ENCODE data around the gene PKIB. TPM values are rescaled to one million over a fixed set of nuclear protein-coding genes. Genes with fewer than 3 reads are reported as not detected.
A peak's percentile ranks its signal among the peaks of the same experiment; 100 is the strongest.

Gene PKIB
- total RNA-seq, 1 donor from 2014 or later = 202 TPM

- Mint-ChIP-seq H3K9me3 (no peaks in the 10 kb centered on the region), H3K36me3 (no peaks in the 10 kb centered on the region), H3K4me1 (peaks cover 26% of the 10 kb centered on the region), H3K4me3 (no peak overlapping the region), H3K27ac (no peak overlapping the region), H3K27me3 (ENCODE audit: insufficient read depth, low read depth) (no peaks in the 10 kb centered on the region)
- no peak overlapping the region for H2AFZ ChIP-seq (replicated peaks)
- no peaks in the 10 kb centered on the region for H3F3A ChIP-seq (ENCODE audit: low read depth)
- no peak overlapping the region for H3K27ac ChIP-seq
- no peak for DNase-seq (ENCODE audit: low spot score)
- no peak overlapping the region for H3K4me2 ChIP-seq
- H3K79me2 ChIP-seq (ENCODE audit: low read depth) = peaks cover 29% of the 10 kb centered on the region
- no peak overlapping the region for H3K9ac ChIP-seq
- H3K36me3 ChIP-seq = no peaks in the 10 kb centered on the region
- TF ChIP-seq EZH2 (IDR thresholded peaks at IDR 0.05) = no peak
- no peak overlapping the region for H3K4me3 ChIP-seq
- H3K4me1 ChIP-seq = no peaks in the 10 kb centered on the region
- peaks cover 22% of the 10 kb centered on the region for H4K20me1 ChIP-seq (ENCODE audit: low read depth)
- no peaks in the 10 kb centered on the region for H3K27me3 ChIP-seq
- H3K9me3 ChIP-seq (ENCODE audit: low read depth) = no peaks in the 10 kb centered on the region
Measured at GRCh38 chr6:122621638-122622037, 11.4 kb downstream of the PKIB start.

- Histone ChIP-seq H3K4me3 (no peak overlapping the region), H3K4me2 (no peak overlapping the region), H3K27ac (no peak overlapping the region), H3K79me2 (ENCODE audit: low read depth) (peaks cover 27% of the 10 kb centered on the region), H3K4me1 (no peaks in the 10 kb centered on the region), H4K20me1 (ENCODE audit: low read depth) (peaks cover 22% of the 10 kb centered on the region), H3K9ac (no peak overlapping the region), H3K27me3 (no peaks in the 10 kb centered on the region), H3K9me3 (ENCODE audit: low read depth) (no peaks in the 10 kb centered on the region), H3F3A (ENCODE audit: low read depth) (no peaks in the 10 kb centered on the region), H3K36me3 (no peaks in the 10 kb centered on the region), H2AFZ (replicated peaks) (no peak overlapping the region)
- TF ChIP-seq EZH2 (IDR thresholded peaks at IDR 0.05) = no peak
- no peak for TF ChIP-seq CTCF (IDR thresholded peaks at IDR 0.05)
- no peak for TF ChIP-seq EZH2phosphoT487 (IDR thresholded peaks at IDR 0.05)
- H3K27me3 Mint-ChIP-seq (ENCODE audit: insufficient read depth, low read depth) = no peaks in the 10 kb centered on the region
- no peaks in the 10 kb centered on the region for H3K9me3 Mint-ChIP-seq
- H3K4me1 Mint-ChIP-seq = peaks cover 26% of the 10 kb centered on the region
- no peak for DNase-seq (ENCODE audit: low spot score)
- H3K27ac Mint-ChIP-seq = peak overlapping the region; percentile 25
- peak overlapping the region; percentile 51 for H3K4me3 Mint-ChIP-seq
- no peaks in the 10 kb centered on the region for H3K36me3 Mint-ChIP-seq
Measured at GRCh38 chr6:122622479-122622878, 12.3 kb downstream of the PKIB start.

- H3K4me1 Mint-ChIP-seq = peaks cover 26% of the 10 kb centered on the region
- Histone ChIP-seq H2AFZ (replicated peaks) (no peak overlapping the region), H3K9me3 (ENCODE audit: low read depth) (no peaks in the 10 kb centered on the region), H3K4me2 (no peak overlapping the region), H3K4me3 (no peak overlapping the region), H3K36me3 (no peaks in the 10 kb centered on the region), H3K27ac (no peak overlapping the region), H4K20me1 (ENCODE audit: low read depth) (peaks cover 22% of the 10 kb centered on the region), H3K27me3 (no peaks in the 10 kb centered on the region), H3F3A (ENCODE audit: low read depth) (no peaks in the 10 kb centered on the region), H3K4me1 (no peaks in the 10 kb centered on the region), H3K9ac (no peak overlapping the region), H3K79me2 (ENCODE audit: low read depth) (peaks cover 28% of the 10 kb centered on the region)
- H3K27me3 Mint-ChIP-seq (ENCODE audit: insufficient read depth, low read depth) = no peaks in the 10 kb centered on the region
- DNase-seq (ENCODE audit: low spot score) = no peak
- H3K9me3 Mint-ChIP-seq = no peaks in the 10 kb centered on the region
- no peak overlapping the region for H3K27ac Mint-ChIP-seq
- H3K4me3 Mint-ChIP-seq = no peak overlapping the region
- H3K36me3 Mint-ChIP-seq = no peaks in the 10 kb centered on the region
- TF ChIP-seq EZH2phosphoT487 (IDR thresholded peaks at IDR 0.05) (no peak), CTCF (IDR thresholded peaks at IDR 0.05) (no peak), EZH2 (IDR thresholded peaks at IDR 0.05) (no peak)
Measured at GRCh38 chr6:122623279-122623678, 13.1 kb downstream of the PKIB start.

GRCh38 chr6:122624853-122625252, 14.6 kb downstream of the PKIB start:
- Histone ChIP-seq H3K4me2 (no peak overlapping the region), H3K9ac (no peak overlapping the region), H3K79me2 (ENCODE audit: low read depth) (peaks cover 18% of the 10 kb centered on the region), H3F3A (ENCODE audit: low read depth) (peaks cover 3% of the 10 kb centered on the region), H3K4me1 (no peaks in the 10 kb centered on the region), H3K36me3 (no peaks in the 10 kb centered on the region), H3K27me3 (no peaks in the 10 kb centered on the region), H3K27ac (no peak overlapping the region), H3K9me3 (ENCODE audit: low read depth) (no peaks in the 10 kb centered on the region), H4K20me1 (ENCODE audit: low read depth) (peaks cover 22% of the 10 kb centered on the region), H2AFZ (replicated peaks) (no peak overlapping the region), H3K4me3 (no peak overlapping the region)
- H3K27me3 Mint-ChIP-seq (ENCODE audit: insufficient read depth, low read depth) = no peaks in the 10 kb centered on the region
- no peaks in the 10 kb centered on the region for H3K36me3 Mint-ChIP-seq
- H3K27ac Mint-ChIP-seq = no peak overlapping the region
- H3K4me3 Mint-ChIP-seq = no peak overlapping the region
- no peak for DNase-seq (ENCODE audit: low spot score)
- TF ChIP-seq EZH2 (IDR thresholded peaks at IDR 0.05) (no peak), EZH2phosphoT487 (IDR thresholded peaks at IDR 0.05) (no peak), CTCF (IDR thresholded peaks at IDR 0.05) (no peak)
- H3K9me3 Mint-ChIP-seq = no peaks in the 10 kb centered on the region
- H3K4me1 Mint-ChIP-seq = peaks cover 26% of the 10 kb centered on the region

Measured in neural progenitor cell (in vitro differentiated cells).